Testis (tissue), 3 donors: ENCODE data around the gene VWA8. TPM values are rescaled to one million over a fixed set of nuclear protein-coding genes. Genes with fewer than 3 reads are reported as not detected.

Experiments used
- DNase-seq: peaks from one replicate; pipeline ENCODE4 v3.0.0-alpha.2; 2019
- H3K27ac ChIP-seq, 2 donors: fragments of 200-600 bp; sonication (generic); one replicate each; pipeline ENCODE4 v1.5.1; 2019
- H3K27me3 ChIP-seq: fragments of 200-600 bp; sonication (generic); one replicate; pipeline ENCODE4 v1.5.1; 2019
- H3K36me3 ChIP-seq: fragments of 200-600 bp; sonication (generic); one replicate; pipeline ENCODE4 v1.5.1; 2017; ENCODE audit warnings: low read depth; ENCODE audit errors: missing control alignments
- H3K4me1 ChIP-seq: fragments of 200-600 bp; sonication (generic); one replicate; pipeline ENCODE4 v1.5.1; 2019
- H3K4me3 ChIP-seq, 2 donors: fragments of 200-600 bp; sonication (generic); one replicate each; pipeline ENCODE4 v1.5.1; 2017 to 2019
- H3K9me3 ChIP-seq: fragments of 200-600 bp; sonication (generic); one replicate; pipeline ENCODE4 v1.5.1; 2017
- POLR2A ChIP-seq: fragments of 450-650 bp; IDR thresholded peaks from one replicate; pipeline ENCODE4 v1.6.1; 2017; ENCODE audit warnings: antibody characterized with exemption, mild to moderate bottlenecking, moderate library complexity
- WGBS, 2 donors: methylation state at CpG; one replicate each; pipeline ENCODE4 v1.1.5; 2018; 5-methylcytosine and 5-hydroxymethylcytosine counted together
- intact Hi-C: fragments of 100-400 bp; cut with DNase I; formaldehyde crosslinking; loops from one replicate; pipeline ENCODE4 v1.15.1; 2023; ENCODE audit warnings: low total_unique reads
- polyA plus RNA-seq: library from polyadenylated mRNA; stranded (reverse); fragments of 350-450 nt; fragmentation: Illumina TruSeq; extraction: RNeasy Lipid Tissue Mini Kit (QIAGEN cat#74804); gene quantifications from one replicate; pipeline ENCODE4 v1.2.3, GENCODE V29; 2014; ENCODE audit warnings: low read depth, low replicate concordance; ENCODE audit not compliant: insufficient read depth
- total RNA-seq, 2 donors: library from RNA; depleted of rRNA; stranded (reverse); fragments of >200 nt; gene quantifications; one replicate each; pipeline ENCODE4 v1.2.3, GENCODE V29; 2016
- TF ChIP-seq, protein P1 (sequence below), 3 experiments: fragments of 450-650 bp in 2 of 3; fragments of 200-600 bp in 1 of 3; sonication (generic) in 1 of 3; IDR thresholded peaks; one replicate each; pipeline ENCODE4 v1.5.1; 2016 to 2019; ENCODE audit warnings: antibody characterized with exemption in 3 of 3, mild to moderate bottlenecking in 2 of 3, moderate library complexity in 1 of 3

Gene VWA8
- total and polyA plus RNA-seq, 3 donors from 2014 or later: 6.9 to 27.1 (median 15.2) TPM

GRCh38 chr13:41780715-41781706, 179.9 kb downstream of the VWA8 start:
- WGBS, 2 donors: 69 to 73% methylated on average over 5 of the region's 5 CpGs
- no peak overlapping the region for H3K4me3 ChIP-seq
- no peaks in the 10 kb centered on the region for H3K4me1 ChIP-seq
- no peaks in the 10 kb centered on the region for H3K27me3 ChIP-seq
- no peak overlapping the region for H3K27ac ChIP-seq
- intact Hi-C loops: no loop called here
- H3K9me3 ChIP-seq: no peaks in the 10 kb centered on the region
- no peak for DNase-seq
- no peaks in the 10 kb centered on the region for H3K36me3 ChIP-seq
- TF ChIP-seq, protein P1, sequence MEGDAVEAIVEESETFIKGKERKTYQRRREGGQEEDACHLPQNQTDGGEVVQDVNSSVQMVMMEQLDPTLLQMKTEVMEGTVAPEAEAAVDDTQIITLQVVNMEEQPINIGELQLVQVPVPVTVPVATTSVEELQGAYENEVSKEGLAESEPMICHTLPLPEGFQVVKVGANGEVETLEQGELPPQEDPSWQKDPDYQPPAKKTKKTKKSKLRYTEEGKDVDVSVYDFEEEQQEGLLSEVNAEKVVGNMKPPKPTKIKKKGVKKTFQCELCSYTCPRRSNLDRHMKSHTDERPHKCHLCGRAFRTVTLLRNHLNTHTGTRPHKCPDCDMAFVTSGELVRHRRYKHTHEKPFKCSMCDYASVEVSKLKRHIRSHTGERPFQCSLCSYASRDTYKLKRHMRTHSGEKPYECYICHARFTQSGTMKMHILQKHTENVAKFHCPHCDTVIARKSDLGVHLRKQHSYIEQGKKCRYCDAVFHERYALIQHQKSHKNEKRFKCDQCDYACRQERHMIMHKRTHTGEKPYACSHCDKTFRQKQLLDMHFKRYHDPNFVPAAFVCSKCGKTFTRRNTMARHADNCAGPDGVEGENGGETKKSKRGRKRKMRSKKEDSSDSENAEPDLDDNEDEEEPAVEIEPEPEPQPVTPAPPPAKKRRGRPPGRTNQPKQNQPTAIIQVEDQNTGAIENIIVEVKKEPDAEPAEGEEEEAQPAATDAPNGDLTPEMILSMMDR (IDR thresholded peaks at IDR 0.05): no peak
- TF ChIP-seq POLR2A: no peak

GRCh38 chr13:41775251-41775650, 185.7 kb downstream of the VWA8 start:
- H3K9me3 ChIP-seq: no peaks in the 10 kb centered on the region
- no peak overlapping the region for H3K4me3 ChIP-seq
- DNase-seq: no peak
- no peak overlapping the region for H3K27ac ChIP-seq
- no peaks in the 10 kb centered on the region for H3K4me1 ChIP-seq
- no peaks in the 10 kb centered on the region for H3K27me3 ChIP-seq
- 58 to 90% methylated on average over 2 of the region's 2 CpGs for WGBS, 2 donors
- no peak for TF ChIP-seq POLR2A
- TF ChIP-seq, protein P1 (IDR thresholded peaks at IDR 0.05): no peak
- intact Hi-C loops: no loop called here
- H3K36me3 ChIP-seq: no peaks in the 10 kb centered on the region

- Histone ChIP-seq H3K27me3 (no peaks in the 10 kb centered on the region), H3K9me3 (no peaks in the 10 kb centered on the region), H3K4me3 (no peak overlapping the region), H3K36me3 (no peaks in the 10 kb centered on the region), H3K4me1 (no peaks in the 10 kb centered on the region), H3K27ac (no peak overlapping the region)
- no peak for DNase-seq
- intact Hi-C loops: no loop called here
- no peak for TF ChIP-seq POLR2A
- TF ChIP-seq, protein P1 (IDR thresholded peaks at IDR 0.05): no peak
These were observed 186.2 kb downstream of the VWA8 start for GRCh38 chr13:41774605-41775218.

DNA sequence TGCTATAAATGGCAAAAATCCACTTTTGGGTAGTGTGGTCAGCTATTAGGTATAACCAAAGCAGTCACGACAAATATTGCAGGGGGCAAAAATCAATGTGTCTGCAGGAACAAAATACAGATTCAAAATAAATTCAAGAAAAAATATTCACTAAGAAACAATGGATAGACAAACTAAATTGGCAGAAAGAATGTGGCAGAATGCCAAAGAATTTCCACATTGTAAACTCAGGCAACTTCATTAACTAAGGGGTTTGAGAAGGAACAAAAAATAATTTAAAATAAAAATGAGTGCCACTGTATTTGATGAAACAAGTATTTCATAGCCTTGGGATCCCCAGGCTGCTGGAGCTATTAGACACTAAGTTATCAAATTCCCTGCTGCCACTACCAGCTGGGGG, 193.1 kb downstream of the VWA8 start:
- Histone ChIP-seq H3K4me1 (no peaks in the 10 kb centered on the region), H3K27me3 (no peaks in the 10 kb centered on the region), H3K9me3 (no peaks in the 10 kb centered on the region), H3K36me3 (no peaks in the 10 kb centered on the region), H3K27ac (no peak overlapping the region), H3K4me3 (no peak overlapping the region)
- TF ChIP-seq, protein P1 (IDR thresholded peaks at IDR 0.05): no peak
- no peak for TF ChIP-seq POLR2A
- intact Hi-C loops: no loop called here
- DNase-seq: no peak
- 92% methylated on average over 1 of the region's 1 CpG for WGBS, 2 donors
